Measurements from ENCODE around the gene CCNI2. TPM values are rescaled to one million over a fixed set of nuclear protein-coding genes. Genes with fewer than 3 reads are reported as not detected.

CCNI2 gene
- total RNA-seq, 6 experiments from 2014 or later = not detected

GRCh38 chr5:132766806-132767055 lies 19.5 kb downstream of the CCNI2 start:
- H3K36me3 Mint-ChIP-seq (ENCODE audit: low read depth) = peaks cover 8% of the 10 kb centered on the region; the same call in 1 of the 2 replicates
- no peak overlapping the region for H3K4me3 Mint-ChIP-seq
- peak overlapping the region; percentile 50 for H3K27ac Mint-ChIP-seq
- peaks cover 2% of the 10 kb centered on the region for H3K27me3 Mint-ChIP-seq (ENCODE audit: insufficient read depth)
- DNase-seq = no peak
- H3K9me3 Mint-ChIP-seq = no peaks in the 10 kb centered on the region
- TF ChIP-seq, protein P1, sequence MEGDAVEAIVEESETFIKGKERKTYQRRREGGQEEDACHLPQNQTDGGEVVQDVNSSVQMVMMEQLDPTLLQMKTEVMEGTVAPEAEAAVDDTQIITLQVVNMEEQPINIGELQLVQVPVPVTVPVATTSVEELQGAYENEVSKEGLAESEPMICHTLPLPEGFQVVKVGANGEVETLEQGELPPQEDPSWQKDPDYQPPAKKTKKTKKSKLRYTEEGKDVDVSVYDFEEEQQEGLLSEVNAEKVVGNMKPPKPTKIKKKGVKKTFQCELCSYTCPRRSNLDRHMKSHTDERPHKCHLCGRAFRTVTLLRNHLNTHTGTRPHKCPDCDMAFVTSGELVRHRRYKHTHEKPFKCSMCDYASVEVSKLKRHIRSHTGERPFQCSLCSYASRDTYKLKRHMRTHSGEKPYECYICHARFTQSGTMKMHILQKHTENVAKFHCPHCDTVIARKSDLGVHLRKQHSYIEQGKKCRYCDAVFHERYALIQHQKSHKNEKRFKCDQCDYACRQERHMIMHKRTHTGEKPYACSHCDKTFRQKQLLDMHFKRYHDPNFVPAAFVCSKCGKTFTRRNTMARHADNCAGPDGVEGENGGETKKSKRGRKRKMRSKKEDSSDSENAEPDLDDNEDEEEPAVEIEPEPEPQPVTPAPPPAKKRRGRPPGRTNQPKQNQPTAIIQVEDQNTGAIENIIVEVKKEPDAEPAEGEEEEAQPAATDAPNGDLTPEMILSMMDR (IDR thresholded peaks at IDR 0.05) = no peak
- peaks cover 29% of the 10 kb centered on the region for H3K4me1 Mint-ChIP-seq (ENCODE audit: low read depth)

- no peak for DNase-seq
- peaks cover 32% of the 10 kb centered on the region for H3K4me1 Mint-ChIP-seq (ENCODE audit: low read depth)
- peak overlapping the region; percentile 50 for H3K27ac Mint-ChIP-seq
- TF ChIP-seq, protein P1 (IDR thresholded peaks at IDR 0.05) = no peak
- H3K4me3 Mint-ChIP-seq = peak overlapping the region; percentile 38
- peaks cover 2% of the 10 kb centered on the region for H3K27me3 Mint-ChIP-seq (ENCODE audit: insufficient read depth)
- H3K9me3 Mint-ChIP-seq = no peaks in the 10 kb centered on the region
- peaks cover 8% of the 10 kb centered on the region; the same call in 1 of the 2 replicates for H3K36me3 Mint-ChIP-seq (ENCODE audit: low read depth)
Measured at GRCh38 chr5:132767150-132767549, 19.9 kb downstream of the CCNI2 start.

GRCh38 chr5:132768485-132768868 lies 21.3 kb downstream of the CCNI2 start:
- TF ChIP-seq, protein P1 (IDR thresholded peaks at IDR 0.05) = no peak
- no peak for DNase-seq
- Mint-ChIP-seq H3K4me3 (no peak overlapping the region), H3K4me1 (ENCODE audit: low read depth) (peaks cover 42% of the 10 kb centered on the region), H3K27me3 (ENCODE audit: insufficient read depth) (peaks cover 2% of the 10 kb centered on the region), H3K36me3 (ENCODE audit: low read depth) (peaks cover 2% of the 10 kb centered on the region; the same call in 1 of the 2 replicates), H3K27ac (peak overlapping the region; percentile 64), H3K9me3 (no peaks in the 10 kb centered on the region)

DNA sequence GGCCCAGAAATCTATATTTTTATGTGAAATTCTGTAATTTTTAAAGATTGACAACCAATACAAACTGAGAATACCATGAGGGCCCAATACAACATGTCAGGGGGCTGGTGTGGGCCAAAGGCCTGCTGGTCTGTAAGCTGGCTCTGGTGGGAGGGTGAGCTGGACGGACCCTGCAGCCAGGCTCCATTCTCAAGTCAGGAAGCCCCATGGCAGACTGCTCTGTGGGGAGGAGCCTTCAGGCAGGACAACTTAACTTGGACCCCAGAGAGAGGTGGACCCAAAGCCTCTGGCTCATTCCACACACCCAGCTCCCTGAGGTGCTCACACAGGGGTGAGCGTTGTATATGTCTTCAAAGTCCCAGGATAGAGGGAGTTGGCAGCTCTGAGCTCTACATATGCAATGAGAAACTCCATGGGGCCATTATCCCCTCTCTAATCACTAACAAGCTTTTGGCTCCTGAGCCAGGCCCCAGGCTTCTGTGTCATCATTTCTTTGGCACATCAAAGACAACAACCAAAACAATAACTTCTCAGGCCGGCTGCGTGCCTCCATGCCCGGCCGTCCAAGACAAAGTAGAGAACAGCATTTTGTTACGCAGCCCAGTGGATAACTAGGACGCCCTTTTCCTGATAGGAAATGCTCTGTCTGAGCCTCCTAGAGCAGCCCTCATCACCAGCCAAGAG lies 23.4 kb downstream of the CCNI2 start:
- Mint-ChIP-seq H3K9me3 (no peaks in the 10 kb centered on the region), H3K4me3 (no peak overlapping the region), H3K27me3 (ENCODE audit: insufficient read depth) (peaks cover 2% of the 10 kb centered on the region), H3K36me3 (ENCODE audit: low read depth) (no peaks in the 10 kb centered on the region), H3K27ac (no peak overlapping the region), H3K4me1 (ENCODE audit: low read depth) (peaks cover 63% of the 10 kb centered on the region)
- no peak for DNase-seq
- TF ChIP-seq, protein P1 (IDR thresholded peaks at IDR 0.05) = no peak

GRCh38 chr5:132771503-132771998 lies 24.3 kb downstream of the CCNI2 start:
- Mint-ChIP-seq H3K27ac (no peak overlapping the region), H3K36me3 (ENCODE audit: low read depth) (no peaks in the 10 kb centered on the region), H3K27me3 (ENCODE audit: insufficient read depth) (peaks cover 2% of the 10 kb centered on the region), H3K4me1 (ENCODE audit: low read depth) (peaks cover 70% of the 10 kb centered on the region), H3K9me3 (no peaks in the 10 kb centered on the region), H3K4me3 (no peak overlapping the region)
- TF ChIP-seq, protein P1 (IDR thresholded peaks at IDR 0.05) = no peak
- no peak for DNase-seq

Measured in HFFc6 (cell line).